Hepatocyte (in vitro differentiated cells): ENCODE measurements around the gene PPFIBP2. TPM values are rescaled to one million over a fixed set of nuclear protein-coding genes. Genes with fewer than 3 reads are reported as not detected.

ENCODE experiments used
- DNase-seq: peaks from one replicate; pipeline ENCODE4 v3.0.0-alpha.2; 2016; ENCODE audit warnings: low spot score
- H2AFZ ChIP-seq: fragments of 200-600 bp; sonication (generic); 2 replicates; pipeline ENCODE4 v1.6.0; 2016; ENCODE audit warnings: antibody characterized with exemption, mild to moderate bottlenecking
- H3K27ac ChIP-seq: fragments of 200-600 bp; sonication (generic); 2 replicates; pipeline ENCODE4 v1.5.1; 2016; ENCODE audit warnings: mild to moderate bottlenecking
- H3K27me3 ChIP-seq: fragments of 200-600 bp; sonication (generic); 2 replicates; pipeline ENCODE4 v1.6.1; 2016
- H3K36me3 ChIP-seq: fragments of 200-600 bp; sonication (generic); replicated peaks from 2 replicates; pipeline ENCODE4 v1.5.1; 2016; ENCODE audit warnings: low read depth; ENCODE audit not compliant: insufficient read depth
- H3K4me1 ChIP-seq: fragments of 200-600 bp; sonication (generic); 2 replicates; pipeline ENCODE4 v1.5.1; 2016; ENCODE audit warnings: mild to moderate bottlenecking, moderate library complexity; ENCODE audit not compliant: insufficient read depth
- H3K4me2 ChIP-seq: fragments of 200-600 bp; sonication (generic); 2 replicates; pipeline ENCODE4 v1.6.0; 2016
- H3K4me3 ChIP-seq: fragments of 200-600 bp; sonication (generic); 2 replicates; pipeline ENCODE4 v1.5.1; 2016; ENCODE audit warnings: mild to moderate bottlenecking
- H3K79me2 ChIP-seq: fragments of 200-600 bp; sonication (generic); 2 replicates; pipeline ENCODE4 v1.6.0; 2017; ENCODE audit warnings: mild to moderate bottlenecking
- H3K9me2 ChIP-seq: fragments of 200-600 bp; sonication (generic); replicated peaks from 2 replicates; pipeline ENCODE4 v1.6.0; 2017; ENCODE audit warnings: mild to moderate bottlenecking; ENCODE audit not compliant: insufficient read depth
- H3K9me3 ChIP-seq: fragments of 200-600 bp; sonication (generic); 2 replicates; pipeline ENCODE4 v1.5.1; 2016; ENCODE audit warnings: low read depth, mild to moderate bottlenecking
- H4K20me1 ChIP-seq: fragments of 200-600 bp; sonication (generic); 2 replicates; pipeline ENCODE4 v1.6.0; 2016; ENCODE audit warnings: mild to moderate bottlenecking; ENCODE audit not compliant: insufficient read depth, poor library complexity, severe bottlenecking
- EZH2 ChIP-seq: fragments of 200-600 bp; sonication (generic); IDR thresholded peaks from 2 replicates; pipeline ENCODE4 v1.6.1; 2016; ENCODE audit warnings: antibody characterized with exemption, mild to moderate bottlenecking, borderline replicate concordance
- EZH2phosphoT487 ChIP-seq: fragments of 200-600 bp; sonication (generic); IDR thresholded peaks from one replicate; pipeline ENCODE4 v1.6.1; 2018; ENCODE audit warnings: antibody characterized with exemption, mild to moderate bottlenecking, low read depth, moderate library complexity; ENCODE audit not compliant: unreplicated experiment, severe bottlenecking
- WGBS: methylation state at CpG from one replicate; pipeline ENCODE4 v1.1.6; 2016; ENCODE audit warnings: low lambda C conversion rate; ENCODE audit errors: missing lambda C conversion rate; 5-methylcytosine and 5-hydroxymethylcytosine counted together
- polyA plus RNA-seq: library from polyadenylated mRNA; unstranded; fragments of >200 nt; fragmentation: Nextera tagmentation; extraction: Ambion mirVana; gene quantifications from 2 replicates; pipeline ENCODE4 v1.2.1, GENCODE V29; 2016
- total RNA-seq: library from RNA; depleted of rRNA; stranded (reverse); fragments of >200 nt; gene quantifications from 2 replicates; pipeline ENCODE4 v1.2.3, GENCODE V29; 2014
- TF ChIP-seq, protein P1 (sequence below): fragments of 200-600 bp; sonication (generic); IDR thresholded peaks from 2 replicates; pipeline ENCODE4 v1.5.1; 2016; ENCODE audit warnings: antibody characterized with exemption, mild to moderate bottlenecking; ENCODE audit not compliant: poor library complexity

The PPFIBP2 gene
- total and polyA plus RNA-seq, 2 experiments from 2014 or later, result 33.9 to 55.8 TPM

DNA sequence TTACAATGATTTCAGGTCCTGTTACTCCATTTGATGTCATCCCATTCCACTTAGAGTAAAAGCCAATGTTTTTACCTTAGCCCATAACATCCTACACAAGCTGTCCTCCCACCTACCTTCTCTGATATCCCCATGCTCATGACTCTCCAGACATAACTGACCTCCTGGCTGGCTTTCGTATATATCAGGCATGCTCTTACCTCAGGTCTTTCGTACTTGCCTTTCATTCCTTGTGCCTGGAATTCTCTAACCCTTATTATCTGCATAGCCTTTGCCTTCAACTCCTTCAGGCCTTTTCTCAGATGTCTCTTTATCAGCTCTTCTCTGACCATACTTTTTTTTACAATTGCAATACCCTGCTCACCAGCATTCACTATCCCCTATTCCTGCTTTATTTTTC, 169.8 kb downstream of the PPFIBP2 start:
- no peaks in the 10 kb centered on the region for H3K36me3 ChIP-seq
- WGBS, result 80% methylated on average over 2 of the region's 2 CpGs
- no peaks in the 10 kb centered on the region for H3K27me3 ChIP-seq
- no peak overlapping the region for H3K4me3 ChIP-seq
- no peak overlapping the region for H2AFZ ChIP-seq
- no peaks in the 10 kb centered on the region for H3K4me1 ChIP-seq
- no peaks in the 10 kb centered on the region for H3K9me2 ChIP-seq
- no peak overlapping the region for H3K4me2 ChIP-seq
- TF ChIP-seq EZH2phosphoT487 (no peak), EZH2 (no peak)
- TF ChIP-seq, protein P1, sequence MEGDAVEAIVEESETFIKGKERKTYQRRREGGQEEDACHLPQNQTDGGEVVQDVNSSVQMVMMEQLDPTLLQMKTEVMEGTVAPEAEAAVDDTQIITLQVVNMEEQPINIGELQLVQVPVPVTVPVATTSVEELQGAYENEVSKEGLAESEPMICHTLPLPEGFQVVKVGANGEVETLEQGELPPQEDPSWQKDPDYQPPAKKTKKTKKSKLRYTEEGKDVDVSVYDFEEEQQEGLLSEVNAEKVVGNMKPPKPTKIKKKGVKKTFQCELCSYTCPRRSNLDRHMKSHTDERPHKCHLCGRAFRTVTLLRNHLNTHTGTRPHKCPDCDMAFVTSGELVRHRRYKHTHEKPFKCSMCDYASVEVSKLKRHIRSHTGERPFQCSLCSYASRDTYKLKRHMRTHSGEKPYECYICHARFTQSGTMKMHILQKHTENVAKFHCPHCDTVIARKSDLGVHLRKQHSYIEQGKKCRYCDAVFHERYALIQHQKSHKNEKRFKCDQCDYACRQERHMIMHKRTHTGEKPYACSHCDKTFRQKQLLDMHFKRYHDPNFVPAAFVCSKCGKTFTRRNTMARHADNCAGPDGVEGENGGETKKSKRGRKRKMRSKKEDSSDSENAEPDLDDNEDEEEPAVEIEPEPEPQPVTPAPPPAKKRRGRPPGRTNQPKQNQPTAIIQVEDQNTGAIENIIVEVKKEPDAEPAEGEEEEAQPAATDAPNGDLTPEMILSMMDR, result no peak
- H4K20me1 ChIP-seq, result no peaks in the 10 kb centered on the region
- H3K9me3 ChIP-seq, result no peaks in the 10 kb centered on the region
- DNase-seq, result no peak
- no peaks in the 10 kb centered on the region for H3K79me2 ChIP-seq
- H3K27ac ChIP-seq, result no peak overlapping the region

DNA sequence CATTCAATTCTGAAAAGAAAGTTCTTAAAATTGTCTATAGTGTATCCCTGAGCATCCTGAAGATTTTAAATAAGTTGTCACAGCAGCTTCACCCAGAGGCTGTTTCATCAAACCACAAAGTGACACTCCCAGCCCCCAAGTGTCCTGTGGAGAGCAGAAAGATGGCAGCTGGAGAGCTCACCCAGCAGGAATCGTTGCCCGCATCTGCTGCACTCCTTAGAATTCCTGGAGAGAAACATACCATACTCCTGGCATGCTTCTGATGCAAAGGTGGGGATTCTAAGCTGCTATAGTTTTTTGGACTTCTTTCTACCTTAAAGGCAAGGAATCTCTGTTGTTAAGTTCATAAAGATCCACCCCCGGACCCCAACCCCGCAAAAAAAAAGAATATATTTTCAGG, 173.0 kb downstream of the PPFIBP2 start:
- no peak overlapping the region for H3K27ac ChIP-seq
- no peaks in the 10 kb centered on the region for H3K9me2 ChIP-seq
- no peaks in the 10 kb centered on the region for H3K36me3 ChIP-seq
- H2AFZ ChIP-seq, result no peak overlapping the region
- no peaks in the 10 kb centered on the region for H3K27me3 ChIP-seq
- no peak overlapping the region for H3K4me3 ChIP-seq
- H3K4me2 ChIP-seq, result no peak overlapping the region
- TF ChIP-seq EZH2phosphoT487, result no peak
- no peak for TF ChIP-seq EZH2
- TF ChIP-seq, protein P1, result no peak
- no peaks in the 10 kb centered on the region for H3K9me3 ChIP-seq
- WGBS, result 89% methylated on average over 4 of the region's 4 CpGs
- no peak for DNase-seq
- H3K4me1 ChIP-seq, result peaks cover 3% of the 10 kb centered on the region
- no peaks in the 10 kb centered on the region for H3K79me2 ChIP-seq
- H4K20me1 ChIP-seq, result no peaks in the 10 kb centered on the region

DNA sequence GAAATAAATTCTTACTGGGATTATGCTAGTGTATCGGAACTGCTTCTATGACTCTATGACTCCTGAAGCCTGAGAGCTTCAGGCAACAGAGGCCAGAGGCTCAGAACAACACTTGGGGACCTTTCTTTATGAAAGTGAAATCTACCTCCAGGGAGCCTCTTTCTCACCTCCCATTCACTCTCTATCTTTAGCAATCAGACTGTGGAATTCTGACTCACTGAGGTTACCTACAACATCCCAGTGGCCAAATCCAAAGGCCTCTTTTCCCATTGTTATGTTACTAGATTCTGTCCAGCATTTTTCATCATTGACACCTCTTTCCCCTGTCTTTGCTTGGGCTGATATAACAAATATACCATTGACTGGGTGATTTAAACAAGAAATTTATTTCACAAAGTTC, 173.6 kb downstream of the PPFIBP2 start:
- DNase-seq, result no peak
- H3K9me2 ChIP-seq, result no peaks in the 10 kb centered on the region
- H3K4me3 ChIP-seq, result no peak overlapping the region
- no peak overlapping the region for H3K27ac ChIP-seq
- no peaks in the 10 kb centered on the region for H3K27me3 ChIP-seq
- no peak overlapping the region for H2AFZ ChIP-seq
- H3K9me3 ChIP-seq, result no peaks in the 10 kb centered on the region
- TF ChIP-seq, protein P1, result no peak
- no peak for TF ChIP-seq EZH2
- no peak for TF ChIP-seq EZH2phosphoT487
- H3K36me3 ChIP-seq, result no peaks in the 10 kb centered on the region
- 100% methylated on average over 1 of the region's 1 CpG for WGBS
- no peaks in the 10 kb centered on the region for H4K20me1 ChIP-seq
- peaks cover 9% of the 10 kb centered on the region for H3K4me1 ChIP-seq
- H3K4me2 ChIP-seq, result no peak overlapping the region
- H3K79me2 ChIP-seq, result no peaks in the 10 kb centered on the region

DNA sequence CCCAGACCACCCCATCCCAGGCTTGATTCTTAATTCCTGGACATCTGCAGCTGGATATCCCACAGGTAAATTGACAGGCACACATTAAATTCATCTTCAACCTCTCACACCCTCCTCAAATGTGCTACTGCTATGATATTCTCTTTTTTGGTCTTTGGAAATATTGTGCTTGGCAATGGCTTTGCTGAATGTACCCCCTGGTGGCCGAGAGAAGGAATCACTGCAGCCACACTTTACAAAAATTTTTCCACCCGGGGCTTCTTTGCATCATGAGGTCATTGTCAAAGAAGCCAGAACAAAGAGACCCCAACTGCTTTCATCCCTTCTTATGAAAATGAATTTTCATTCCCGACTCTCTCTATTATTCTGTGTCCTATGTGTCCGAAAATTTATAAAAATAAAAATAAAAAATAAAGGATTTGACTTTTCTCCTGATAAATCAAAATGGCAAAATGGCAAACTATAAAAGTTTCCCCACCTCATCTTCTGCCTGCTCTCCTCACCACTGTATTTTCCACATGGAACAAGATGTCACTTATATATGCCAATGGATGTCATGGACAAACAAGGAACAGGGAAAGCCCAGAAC, 174.5 kb downstream of the PPFIBP2 start:
- peak; percentile 66 for DNase-seq
- no peaks in the 10 kb centered on the region for H3K9me2 ChIP-seq
- no peaks in the 10 kb centered on the region for H3K36me3 ChIP-seq
- no peak overlapping the region for H2AFZ ChIP-seq
- no peaks in the 10 kb centered on the region for H3K79me2 ChIP-seq
- H3K27me3 ChIP-seq, result no peaks in the 10 kb centered on the region
- TF ChIP-seq, protein P1, result peak; percentile 86
- TF ChIP-seq EZH2, result no peak
- no peak overlapping the region for H3K4me2 ChIP-seq
- no peaks in the 10 kb centered on the region for H4K20me1 ChIP-seq
- no peak overlapping the region for H3K4me3 ChIP-seq
- H3K4me1 ChIP-seq, result peaks cover 9% of the 10 kb centered on the region
- no peak overlapping the region for H3K27ac ChIP-seq
- H3K9me3 ChIP-seq, result no peaks in the 10 kb centered on the region
- 7% methylated on average over 4 of the region's 4 CpGs for WGBS
